WTC11 (cell line): ENCODE results near the gene DCLK1. TPM values are rescaled to one million over a fixed set of nuclear protein-coding genes. Genes with fewer than 3 reads are reported as not detected.

Source experiments
- ATAC-seq: fragments of 200-7000 bp; cut with Tn5 transposase; 2 replicates; pipeline ENCODE4 v1.10.0; 2021; ENCODE audit warnings: mild to moderate bottlenecking, moderate library complexity
- CTCF ChIA-PET: fragments of 300-600 bp; sonication (Branson Sonifier 250); formaldehyde crosslinking; loops from one replicate; lab custom pipeline; 2021; ENCODE audit warnings: antibody characterized with exemption; lab: Charles Lee
- POLR2A ChIA-PET: fragments of 350-600 bp; sonication (Branson Sonifier 250); formaldehyde crosslinking; loops from one replicate; lab custom pipeline; 2021; ENCODE audit warnings: antibody characterized with exemption; lab: Charles Lee
- DNase-seq: peaks from one replicate; pipeline ENCODE4 v3.0.0; 2021; ENCODE audit warnings: low spot score
- H3K27ac Mint-ChIP-seq: 2 replicates; pipeline ENCODE4 v1.8.0; 2021; ENCODE audit warnings: mixed read lengths
- H3K27me3 Mint-ChIP-seq: 2 replicates; pipeline ENCODE4 v1.8.0; 2021; ENCODE audit warnings: low read depth, mild to moderate bottlenecking, moderate library complexity, mixed read lengths
- H3K36me3 Mint-ChIP-seq: 2 replicates; pipeline ENCODE4 v1.8.0; 2021; ENCODE audit warnings: mixed read lengths
- H3K4me1 Mint-ChIP-seq: 2 replicates; pipeline ENCODE4 v1.8.0; 2022; ENCODE audit warnings: mixed read lengths
- H3K4me3 Mint-ChIP-seq: 2 replicates; pipeline ENCODE4 v1.8.0; 2021; ENCODE audit warnings: mild to moderate bottlenecking, moderate library complexity, mixed read lengths
- H3K9me3 Mint-ChIP-seq: 2 replicates; pipeline ENCODE4 v1.8.0; 2021; ENCODE audit warnings: mixed read lengths
- AR ChIP-seq: fragments of 250-450 bp; sonication (Bioruptor Pico); IDR thresholded peaks from 2 replicates; pipeline ENCODE4 v1.9.0; 2021; ENCODE audit warnings: mild to moderate bottlenecking
- ARID4B ChIP-seq: sonication (generic); formaldehyde crosslinking; IDR thresholded peaks from 2 replicates; pipeline ENCODE4 v1.8.0; 2023; ENCODE audit warnings: missing genetic modification reagents, mild to moderate bottlenecking, borderline replicate concordance
- CTCF ChIP-seq: fragments of 200-600 bp; IDR thresholded peaks from 2 replicates; pipeline ENCODE4 v1.8.0; 2022; ENCODE audit warnings: antibody characterized with exemption
- EMX1 ChIP-seq: fragments of 250-450 bp; sonication (Bioruptor Pico); IDR thresholded peaks from 2 replicates; pipeline ENCODE4 v1.8.0; 2021; ENCODE audit warnings: mild to moderate bottlenecking
- ESRRA ChIP-seq: sonication (generic); formaldehyde crosslinking; IDR thresholded peaks from 2 replicates; pipeline ENCODE4 v1.8.1; 2022; ENCODE audit warnings: mild to moderate bottlenecking, missing genetic modification reagents, borderline replicate concordance
- ETV6 ChIP-seq: sonication (generic); formaldehyde crosslinking; IDR thresholded peaks from 2 replicates; pipeline ENCODE4 v1.8.1; 2022; ENCODE audit warnings: mild to moderate bottlenecking, missing genetic modification reagents
- FOXJ3 ChIP-seq: sonication (generic); formaldehyde crosslinking; IDR thresholded peaks from 2 replicates; pipeline ENCODE4 v1.9.0; 2021; ENCODE audit warnings: missing genetic modification reagents, mild to moderate bottlenecking, borderline replicate concordance
- FOXK1 ChIP-seq: sonication (generic); formaldehyde crosslinking; IDR thresholded peaks from 2 replicates; pipeline ENCODE4 v1.8.0; 2022; ENCODE audit warnings: mild to moderate bottlenecking, moderate library complexity, missing genetic modification reagents
- IRF2 ChIP-seq: sonication (generic); formaldehyde crosslinking; IDR thresholded peaks from 2 replicates; pipeline ENCODE4 v1.8.0; 2022; ENCODE audit warnings: low read depth, missing genetic modification reagents, borderline replicate concordance
- JAZF1 ChIP-seq: fragments of 250-450 bp; sonication (Bioruptor Pico); IDR thresholded peaks from 2 replicates; pipeline ENCODE4 v1.9.0; 2021; ENCODE audit warnings: moderate library complexity, mild to moderate bottlenecking, inconsistent platforms
- NR1H2 ChIP-seq: sonication (generic); formaldehyde crosslinking; IDR thresholded peaks from 2 replicates; pipeline ENCODE4 v1.9.0; 2021; ENCODE audit warnings: mild to moderate bottlenecking, moderate library complexity, missing genetic modification reagents
- PRDM15 ChIP-seq: sonication (generic); formaldehyde crosslinking; IDR thresholded peaks from 2 replicates; pipeline ENCODE4 v1.8.0; 2022; ENCODE audit warnings: missing genetic modification reagents
- SOX15 ChIP-seq: fragments of 250-450 bp; sonication (Bioruptor Pico); IDR thresholded peaks from 2 replicates; pipeline ENCODE4 v1.9.0; 2021; ENCODE audit warnings: mild to moderate bottlenecking
- STAT6 ChIP-seq: sonication (generic); formaldehyde crosslinking; conservative IDR thresholded peaks from 2 replicates; pipeline ENCODE4 v1.8.1; 2023; ENCODE audit warnings: mild to moderate bottlenecking, low read depth, missing genetic modification reagents, moderate library complexity
- TP53 ChIP-seq: sonication (generic); formaldehyde crosslinking; IDR thresholded peaks from 2 replicates; pipeline ENCODE4 v1.8.1; 2023; ENCODE audit warnings: mild to moderate bottlenecking, missing genetic modification reagents
- ZNF219 ChIP-seq: sonication (generic); formaldehyde crosslinking; IDR thresholded peaks from 2 replicates; pipeline ENCODE4 v1.8.0; 2023; ENCODE audit warnings: missing genetic modification reagents, mild to moderate bottlenecking, borderline replicate concordance
- ZNF317 ChIP-seq: sonication (generic); formaldehyde crosslinking; IDR thresholded peaks from 2 replicates; pipeline ENCODE4 v1.8.1; 2023; ENCODE audit warnings: low read depth, mild to moderate bottlenecking, moderate library complexity, missing genetic modification reagents, borderline replicate concordance
- ZNF416 ChIP-seq: fragments of 250-450 bp; sonication (Bioruptor Pico); IDR thresholded peaks from 2 replicates; pipeline ENCODE4 v1.9.0; 2021; ENCODE audit warnings: mild to moderate bottlenecking, inconsistent platforms
- ZSCAN18 ChIP-seq: fragments of 250-450 bp; sonication (Bioruptor Pico); IDR thresholded peaks from 2 replicates; pipeline ENCODE4 v2.1.2; 2022; ENCODE audit warnings: mild to moderate bottlenecking, moderate library complexity
- total RNA-seq: library from RNA; stranded (reverse); gene quantifications from 3 replicates; pipeline ENCODE4 v1.2.3, GENCODE V29; 2021

DCLK1 gene
- total RNA-seq, 1 experiment from 2014 or later = 18.5 TPM

- no peak for ATAC-seq
- Mint-ChIP-seq H3K27me3 (no peaks in the 10 kb centered on the region), H3K36me3 (peaks cover 5% of the 10 kb centered on the region), H3K9me3 (peaks cover 6% of the 10 kb centered on the region), H3K4me1 (peaks cover 5% of the 10 kb centered on the region), H3K4me3 (no peak overlapping the region), H3K27ac (no peak overlapping the region)
- POLR2A ChIA-PET = no interaction called here
- no peak for DNase-seq
- TF ChIP-seq NR1H2 (CRISPR knock-in tag) (no peak), PRDM15 (CRISPR knock-in tag) (no peak), IRF2 (no peak), ZNF416 (CRISPR knock-in tag) (no peak), ETV6 (CRISPR knock-in tag) (no peak), ZSCAN18 (no peak), ESRRA (CRISPR knock-in tag) (no peak), ARID4B (no peak), AR (CRISPR knock-in tag) (no peak), CTCF (no peak), JAZF1 (no peak), STAT6 (CRISPR knock-in tag) (no peak), FOXJ3 (no peak), ZNF317 (CRISPR knock-in tag) (no peak), ZNF219 (CRISPR knock-in tag) (no peak), TP53 (no peak), EMX1 (no peak), SOX15 (CRISPR knock-in tag) (no peak), FOXK1 (CRISPR knock-in tag) (no peak)
- CTCF ChIA-PET = interaction anchor here (1.3 to 2.6 kb wide), 2 partner anchors 14 to 24 kb away, joined by 3 to 6 read pairs; no protein-coding TSS in a partner anchor
These were observed 318.4 kb downstream of the DCLK1 start for GRCh38 chr13:35812736-35813135.
